ENCODE data around the gene HLCS. TPM values are rescaled to one million over a fixed set of nuclear protein-coding genes. Genes with fewer than 3 reads are reported as not detected.

HLCS gene
- total RNA-seq, 1 experiment from 2014 or later: 12.7 TPM

GRCh38 chr21:36724660-36725059 is 241.8 kb downstream of the HLCS start:
- H3K4me1 Mint-ChIP-seq: peaks cover 0 to 2% of the 10 kb centered on the region in 2 experiments; a peak in 1 of 4 replicates
- H3K27ac Mint-ChIP-seq: no peak overlapping the region
- H3K4me3 Mint-ChIP-seq: no peak overlapping the region
- TF ChIP-seq CTCF (conservative IDR thresholded peaks at IDR 0.05): no peak
- Histone ChIP-seq H3K23me2 (ENCODE audit: insufficient read length, low read depth, low read length, poor library complexity, severe bottlenecking) (no peaks in the 10 kb centered on the region), H3K9me3 (ENCODE audit: control insufficient read depth, low read depth, low read length) (no peaks in the 10 kb centered on the region), H3K4ac (ENCODE audit: low read depth, low read length) (no peak overlapping the region), H3K79me1 (ENCODE audit: insufficient read depth, low read depth, low read length, poor library complexity, severe bottlenecking) (no peaks in the 10 kb centered on the region), H2AFZ (ENCODE audit: low read length) (no peak overlapping the region), H3T11ph (ENCODE audit: low read length) (no peak overlapping the region), H4K91ac (ENCODE audit: insufficient read length, low read depth, low read length) (no peak overlapping the region), H2AK5ac (ENCODE audit: insufficient read length, low read length) (no peak overlapping the region), H3K27me3 (ENCODE audit: insufficient read depth, low read length) (no peaks in the 10 kb centered on the region), H3K4me1 (ENCODE audit: insufficient read depth, low read length) (no peaks in the 10 kb centered on the region), H3K56ac (ENCODE audit: insufficient read length, low read depth, low read length) (no peak overlapping the region), H3K9ac (ENCODE audit: extremely low read depth, insufficient read length, low read length) (no peak overlapping the region), H3K23ac (ENCODE audit: insufficient read length, low read depth, low read length) (no peak overlapping the region), H3K4me2 (ENCODE audit: insufficient read depth, insufficient read length, low read length) (no peak overlapping the region), H2BK120ac (ENCODE audit: low read depth, low read length, poor library complexity, severe bottlenecking) (no peak overlapping the region), H3K14ac (ENCODE audit: insufficient read depth, low read length) (no peak overlapping the region), H4K20me1 (ENCODE audit: control insufficient read depth, insufficient read depth, insufficient read length) (no peaks in the 10 kb centered on the region), H2BK15ac (ENCODE audit: low read depth, low read length) (no peak overlapping the region), H4K5ac (ENCODE audit: insufficient read length, low read depth, low read length) (no peak overlapping the region), H3K18ac (ENCODE audit: insufficient read length, low read depth, low read length) (no peak overlapping the region), H2BK12ac (ENCODE audit: insufficient read length, low read depth, low read length) (no peak overlapping the region), H2BK5ac (ENCODE audit: insufficient read length, low read length) (no peak overlapping the region), H2BK20ac (ENCODE audit: low read depth, low read length, poor library complexity, severe bottlenecking) (no peak overlapping the region), H3K27ac (ENCODE audit: insufficient read length, low read depth, low read length) (no peak overlapping the region), H4K8ac (replicated peaks; ENCODE audit: insufficient read length, low read depth, low read length) (no peak overlapping the region), H3K79me2 (ENCODE audit: insufficient read depth, low read length) (no peaks in the 10 kb centered on the region)
- WGBS (ENCODE audit: extremely low coverage, insufficient read length, low lambda C conversion rate): no CpG with 5 or more reads among the region's 3 CpGs
- no peak for DNase-seq
- H3K27me3 Mint-ChIP-seq (ENCODE audit: low read depth): peaks cover 22% of the 10 kb centered on the region
- H3K9me3 Mint-ChIP-seq: no peaks in the 10 kb centered on the region
- no peaks in the 10 kb centered on the region for H3K36me3 Mint-ChIP-seq (ENCODE audit: insufficient read depth in 1 of 3, low read depth in 3 of 3)

Measured in H9 (cell line).